GM23338 (cell line): Measurements from ENCODE around the gene SRCAP. TPM values are rescaled to one million over a fixed set of nuclear protein-coding genes. Genes with fewer than 3 reads are reported as not detected.

Experiments used
- ATAC-seq: fragments of 200-7000 bp; cut with Tn5 transposase; 3 replicates; pipeline ENCODE4 v1.9.1; 2020
- DNase-seq: peaks from one replicate; pipeline ENCODE4 v3.0.0-alpha.2; 2015; ENCODE audit warnings: low spot score
- H2AFZ ChIP-seq: fragments of 200-600 bp; sonication (generic); 2 replicates; pipeline ENCODE4 v1.8.0; 2016; ENCODE audit warnings: antibody characterized with exemption, mild to moderate bottlenecking, moderate library complexity
- H3F3A ChIP-seq: fragments of 200-600 bp; sonication (generic); replicated peaks from 2 replicates; pipeline ENCODE4 v1.8.0; 2017; ENCODE audit warnings: antibody characterized with exemption, mixed run types, low read depth
- H3K27ac ChIP-seq: fragments of 200-600 bp; sonication (generic); 2 replicates; pipeline ENCODE4 v1.6.1; 2016; ENCODE audit warnings: low read depth
- H3K27me3 ChIP-seq: fragments of 200-600 bp; sonication (generic); 2 replicates; pipeline ENCODE4 v1.8.0; 2016; ENCODE audit warnings: mild to moderate bottlenecking, mixed run types, moderate library complexity; ENCODE audit not compliant: insufficient read depth
- H3K36me3 ChIP-seq: fragments of 200-600 bp; sonication (generic); 2 replicates; pipeline ENCODE4 v1.8.0; 2016; ENCODE audit warnings: mild to moderate bottlenecking; ENCODE audit not compliant: insufficient read depth
- H3K4me1 ChIP-seq: fragments of 200-600 bp; sonication (generic); 2 replicates; pipeline ENCODE4 v1.8.0; 2016; ENCODE audit warnings: mild to moderate bottlenecking, moderate library complexity; ENCODE audit not compliant: insufficient read depth
- H3K4me2 ChIP-seq: fragments of 200-600 bp; sonication (generic); 2 replicates; pipeline ENCODE4 v1.7.1; 2017; ENCODE audit warnings: mixed run types
- H3K4me3 ChIP-seq: fragments of 200-600 bp; sonication (generic); 2 replicates; pipeline ENCODE4 v1.6.1; 2016; ENCODE audit warnings: mixed run types
- H3K79me2 ChIP-seq: fragments of 200-600 bp; sonication (generic); replicated peaks from 2 replicates; pipeline ENCODE4 v1.8.0; 2017; ENCODE audit warnings: mild to moderate bottlenecking; ENCODE audit not compliant: insufficient read depth
- H3K9me2 ChIP-seq: fragments of 200-600 bp; sonication (generic); 2 replicates; pipeline ENCODE4 v1.8.0; 2017; ENCODE audit not compliant: insufficient read depth
- H4K20me1 ChIP-seq: fragments of 200-600 bp; sonication (generic); replicated peaks from 2 replicates; pipeline ENCODE4 v1.8.0; 2017; ENCODE audit warnings: mild to moderate bottlenecking; ENCODE audit not compliant: insufficient read depth
- H3K27ac Mint-ChIP-seq: 2 replicates; pipeline ENCODE4 v1.8.0; 2020; ENCODE audit warnings: inconsistent platforms, mild to moderate bottlenecking, moderate library complexity, mixed read lengths
- H3K27me3 Mint-ChIP-seq: 3 replicates; pipeline ENCODE4 v1.8.0; 2022; ENCODE audit warnings: low read depth, mild to moderate bottlenecking, moderate library complexity, mixed read lengths, inconsistent platforms; ENCODE audit not compliant: insufficient read depth, poor library complexity
- H3K36me3 Mint-ChIP-seq: 3 replicates; pipeline ENCODE4 v1.8.0; 2021; ENCODE audit warnings: low read depth, mild to moderate bottlenecking, inconsistent platforms, moderate library complexity, mixed read lengths
- H3K4me1 Mint-ChIP-seq: 3 replicates; pipeline ENCODE4 v1.8.0; 2020; ENCODE audit warnings: mild to moderate bottlenecking, inconsistent platforms, mixed read lengths
- H3K4me3 Mint-ChIP-seq: 3 replicates; pipeline ENCODE4 v1.8.0; 2021; ENCODE audit warnings: moderate library complexity, mild to moderate bottlenecking, inconsistent platforms, mixed read lengths
- H3K9me3 Mint-ChIP-seq: 3 replicates; pipeline ENCODE4 v1.8.0; 2020; ENCODE audit warnings: moderate library complexity, mild to moderate bottlenecking, inconsistent platforms, mixed read lengths
- CTCF ChIP-seq, 2 experiments: fragments of 200-600 bp in 1 of 2; sonication (generic) in 1 of 2; conservative IDR thresholded peaks; 2 replicates each; pipeline versions ENCODE4 v1.5.1 to v1.6.1; 2016 to 2017; ENCODE audit warnings: antibody characterized with exemption in 2 of 2, low read depth in 2 of 2, mild to moderate bottlenecking in 2 of 2, moderate library complexity in 1 of 2
- EZH2 ChIP-seq: fragments of 200-600 bp; sonication (generic); IDR thresholded peaks from one replicate; pipeline ENCODE4 v1.8.0; 2017; ENCODE audit warnings: antibody characterized with exemption, mild to moderate bottlenecking, low read depth; ENCODE audit not compliant: unreplicated experiment
- EZH2phosphoT487 ChIP-seq: fragments of 200-600 bp; sonication (generic); IDR thresholded peaks from one replicate; pipeline ENCODE4 v1.8.1; 2018; ENCODE audit warnings: antibody characterized with exemption; ENCODE audit not compliant: unreplicated experiment
- JUNB ChIP-seq: IDR thresholded peaks from one replicate; pipeline ENCODE4 v1.6.1; 2016; ENCODE audit warnings: antibody characterized with exemption; ENCODE audit not compliant: unreplicated experiment
- NANOG ChIP-seq: IDR thresholded peaks from 2 replicates; pipeline ENCODE4 v1.6.1; 2016; ENCODE audit warnings: antibody characterized with exemption, borderline replicate concordance
- POLR2AphosphoS5 ChIP-seq: IDR thresholded peaks from 2 replicates; pipeline ENCODE4 v1.6.1; 2016; ENCODE audit warnings: antibody characterized with exemption, low read depth
- STAT1 ChIP-seq: IDR thresholded peaks from one replicate; pipeline ENCODE4 v1.6.1; 2016; ENCODE audit warnings: antibody characterized with exemption; ENCODE audit not compliant: unreplicated experiment
- ZNF114 ChIP-seq: fragments of 250-450 bp; sonication (Bioruptor Pico); IDR thresholded peaks from 2 replicates; pipeline ENCODE4 v1.5.0; 2020; ENCODE audit warnings: mild to moderate bottlenecking, moderate library complexity
- ZNF331 ChIP-seq: fragments of 250-450 bp; sonication (Bioruptor Pico); IDR thresholded peaks from 2 replicates; pipeline ENCODE4 v1.5.0; 2020; ENCODE audit warnings: low read depth, mild to moderate bottlenecking, moderate library complexity
- polyA plus RNA-seq: library from polyadenylated mRNA; unstranded; fragments of >200 nt; fragmentation: Nextera tagmentation; extraction: Ambion mirVana; gene quantifications from 2 replicates; pipeline ENCODE4 v1.2.1, GENCODE V29; 2016
- total RNA-seq: library from RNA; depleted of rRNA; stranded (reverse); fragments of >200 nt; shearing (Covaris generic); gene quantifications from 2 replicates; pipeline ENCODE4 v1.2.3, GENCODE V29; 2014
- TF ChIP-seq, protein P1 (sequence below): IDR thresholded peaks from 2 replicates; pipeline ENCODE4 v1.6.1; 2016; ENCODE audit warnings: antibody characterized with exemption

The SRCAP gene
- total and polyA plus RNA-seq, 2 experiments from 2014 or later: 15.3 to 38.4 TPM

GRCh38 chr16:30780549-30780948 lies 81.6 kb downstream of the SRCAP start:
- peaks cover 27% of the 10 kb centered on the region for H3K36me3 Mint-ChIP-seq
- peaks cover 3% of the 10 kb centered on the region; the same call in 1 of the 2 replicates for H3K36me3 ChIP-seq

DNA sequence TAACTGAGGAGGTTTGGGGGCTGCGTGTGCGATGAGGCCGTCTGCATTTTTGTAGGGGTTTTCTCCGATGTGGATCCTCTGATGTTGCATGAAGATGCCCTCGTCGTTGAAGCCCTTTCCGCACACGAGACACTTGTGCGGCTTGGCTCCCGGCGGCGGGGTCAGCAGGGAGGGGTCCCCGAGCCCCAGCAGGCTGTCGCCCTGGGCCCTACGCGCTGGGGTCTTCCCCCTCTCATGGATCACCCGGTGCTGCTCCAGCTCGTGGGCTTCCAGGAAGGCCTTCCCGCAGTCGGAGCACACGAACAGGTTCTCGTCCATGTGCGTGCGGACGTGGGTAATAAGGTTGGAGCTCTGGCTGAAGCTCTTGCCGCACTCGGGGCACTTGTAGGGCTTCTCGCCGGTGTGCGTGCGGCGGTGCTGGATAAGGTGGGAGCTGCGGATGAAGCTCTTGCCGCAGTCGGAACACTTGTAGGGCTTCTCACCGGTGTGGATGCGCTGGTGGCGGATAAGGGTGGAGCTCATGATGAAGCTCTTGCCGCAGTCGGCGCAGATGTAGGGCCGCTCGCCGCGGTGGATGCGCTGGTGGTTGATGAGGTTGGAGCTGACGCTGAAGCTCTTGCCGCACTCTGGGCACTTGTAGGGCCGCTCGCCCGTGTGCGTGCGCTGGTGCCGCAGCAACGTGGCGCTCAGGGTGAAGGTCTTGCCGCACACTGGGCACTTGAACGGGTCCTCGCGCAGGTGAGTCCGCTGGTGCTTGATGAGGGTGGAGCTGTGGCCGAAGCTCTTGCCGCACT lies 83.7 kb downstream of the SRCAP start:
- Mint-ChIP-seq H3K4me3 (no peak overlapping the region), H3K27ac (no peak overlapping the region), H3K36me3 (peaks cover 24% of the 10 kb centered on the region), H3K9me3 (no peaks in the 10 kb centered on the region), H3K4me1 (peaks cover 29% of the 10 kb centered on the region), H3K27me3 (peaks cover 18% of the 10 kb centered on the region)
- Histone ChIP-seq H3K4me1 (peaks cover 3% of the 10 kb centered on the region; the same call in 1 of the 2 replicates), H3K36me3 (peaks cover 3% of the 10 kb centered on the region; the same call in 1 of the 2 replicates), H3K27ac (no peak overlapping the region), H3K27me3 (no peaks in the 10 kb centered on the region), H3K9me2 (no peaks in the 10 kb centered on the region), H3K4me2 (no peak overlapping the region), H2AFZ (no peak overlapping the region), H3K4me3 (no peak overlapping the region), H4K20me1 (peaks cover 5% of the 10 kb centered on the region), H3K79me2 (peaks cover 17% of the 10 kb centered on the region), H3F3A (peaks cover 12% of the 10 kb centered on the region; the same call in 1 of the 2 replicates)
- no peak for DNase-seq
- ATAC-seq: no peak
- TF ChIP-seq POLR2AphosphoS5: no peak
- TF ChIP-seq NANOG: no peak
- TF ChIP-seq JUNB: no peak
- no peak for TF ChIP-seq CTCF (conservative IDR thresholded peaks at IDR 0.05; ENCODE audit: low read depth in 2 of 2)
- no peak for TF ChIP-seq EZH2
- TF ChIP-seq, protein P1, sequence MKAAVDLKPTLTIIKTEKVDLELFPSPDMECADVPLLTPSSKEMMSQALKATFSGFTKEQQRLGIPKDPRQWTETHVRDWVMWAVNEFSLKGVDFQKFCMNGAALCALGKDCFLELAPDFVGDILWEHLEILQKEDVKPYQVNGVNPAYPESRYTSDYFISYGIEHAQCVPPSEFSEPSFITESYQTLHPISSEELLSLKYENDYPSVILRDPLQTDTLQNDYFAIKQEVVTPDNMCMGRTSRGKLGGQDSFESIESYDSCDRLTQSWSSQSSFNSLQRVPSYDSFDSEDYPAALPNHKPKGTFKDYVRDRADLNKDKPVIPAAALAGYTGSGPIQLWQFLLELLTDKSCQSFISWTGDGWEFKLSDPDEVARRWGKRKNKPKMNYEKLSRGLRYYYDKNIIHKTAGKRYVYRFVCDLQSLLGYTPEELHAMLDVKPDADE: no peak
- TF ChIP-seq EZH2phosphoT487: no peak
- TF ChIP-seq ZNF114 (CRISPR knock-in tag): no peak
- TF ChIP-seq ZNF331: no peak
- TF ChIP-seq STAT1: no peak

More at GRCh38 chr16:30780549-30780948, 81.6 kb downstream of the SRCAP start:
- Mint-ChIP-seq H3K4me3 (no peak overlapping the region), H3K27me3 (peaks cover 35% of the 10 kb centered on the region), H3K4me1 (peaks cover 30% of the 10 kb centered on the region), H3K9me3 (no peaks in the 10 kb centered on the region), H3K27ac (no peak overlapping the region)
- no peaks in the 10 kb centered on the region for H3K27me3 ChIP-seq
- TF ChIP-seq NANOG (no peak), EZH2phosphoT487 (no peak), JUNB (no peak)
- H3F3A ChIP-seq: peaks cover 11% of the 10 kb centered on the region; the same call in 1 of the 2 replicates
- DNase-seq: no peak
- H4K20me1 ChIP-seq: peaks cover 5% of the 10 kb centered on the region
- H3K27ac ChIP-seq: no peak overlapping the region
- H3K4me3 ChIP-seq: no peak overlapping the region
- peaks cover 8% of the 10 kb centered on the region; the same call in 1 of the 2 replicates for H3K79me2 ChIP-seq
- no peak overlapping the region for H2AFZ ChIP-seq
- H3K9me2 ChIP-seq: no peaks in the 10 kb centered on the region
- H3K4me2 ChIP-seq: no peak overlapping the region
- ATAC-seq: no peak
- no peaks in the 10 kb centered on the region; the same call in 1 of the 2 replicates for H3K4me1 ChIP-seq
